Measurements from ENCODE around the gene IL2RG.

The IL2RG gene

DNA sequence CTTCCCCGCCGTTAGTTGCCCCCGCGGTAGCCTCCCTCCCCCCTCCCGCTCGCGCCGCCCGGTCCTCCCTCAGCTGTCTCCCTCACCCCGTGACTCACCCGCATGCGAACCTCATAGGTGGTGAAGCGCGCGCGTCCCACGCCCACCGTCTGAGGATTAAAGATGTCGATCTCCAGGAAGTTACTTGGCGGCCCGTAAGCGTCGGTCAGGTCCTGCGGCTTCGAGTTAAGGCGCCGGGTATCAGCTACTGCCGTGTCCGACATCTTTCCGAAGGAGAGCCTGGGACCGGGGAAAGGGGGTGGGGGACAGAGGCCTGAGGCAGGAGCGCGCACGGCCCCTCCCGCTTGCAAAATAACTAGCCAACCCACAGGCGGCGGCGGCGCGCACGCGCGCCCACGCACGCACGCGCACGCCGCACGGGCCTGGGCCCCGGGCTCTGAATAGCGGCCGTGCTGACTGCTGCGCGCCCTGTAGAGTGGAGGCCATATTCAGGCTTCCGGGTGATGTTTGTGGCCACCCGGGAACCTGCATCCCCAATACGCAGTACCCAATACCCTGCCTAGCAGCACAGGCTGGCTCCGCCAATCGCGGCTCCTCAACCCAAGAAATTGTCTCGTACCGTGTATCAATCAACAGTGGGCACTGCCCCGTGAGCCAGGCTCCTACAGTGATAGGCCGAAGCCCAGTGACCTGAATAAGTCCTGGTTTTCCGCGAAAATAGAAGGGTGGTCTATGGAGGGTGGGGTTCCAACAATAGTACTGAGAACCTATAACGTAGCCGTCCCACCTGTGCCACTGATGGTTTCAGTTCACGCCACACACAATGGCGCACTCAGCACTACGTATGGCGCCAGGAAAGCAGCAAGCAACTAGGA, 43.1 kb downstream of the IL2RG start, which contains the start of gene SNX12:
SNX12 (minus strand) TSS at position 291 of the 875 bp plus-strand sequence; CDS start at position 263, 28 bp downstream.
- DNase-seq, result peak; percentile 50

DNA sequence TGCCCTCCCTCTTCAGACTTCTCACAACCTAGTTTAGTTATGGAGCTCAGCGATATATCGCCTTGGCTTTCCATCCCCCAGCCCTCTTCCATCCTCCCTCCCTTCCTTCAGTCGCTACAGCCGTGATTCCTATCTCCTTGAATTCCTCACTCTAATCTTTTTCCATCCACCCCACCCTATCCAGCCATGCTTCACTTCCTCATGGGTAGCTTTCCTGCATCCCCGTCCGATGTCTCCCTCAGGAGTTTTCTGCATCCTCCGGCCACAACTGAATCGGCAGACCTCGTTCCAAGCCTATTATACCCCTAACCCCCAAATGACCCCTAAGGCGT, 43.7 kb downstream of the IL2RG start:
- no peak for DNase-seq

DNA sequence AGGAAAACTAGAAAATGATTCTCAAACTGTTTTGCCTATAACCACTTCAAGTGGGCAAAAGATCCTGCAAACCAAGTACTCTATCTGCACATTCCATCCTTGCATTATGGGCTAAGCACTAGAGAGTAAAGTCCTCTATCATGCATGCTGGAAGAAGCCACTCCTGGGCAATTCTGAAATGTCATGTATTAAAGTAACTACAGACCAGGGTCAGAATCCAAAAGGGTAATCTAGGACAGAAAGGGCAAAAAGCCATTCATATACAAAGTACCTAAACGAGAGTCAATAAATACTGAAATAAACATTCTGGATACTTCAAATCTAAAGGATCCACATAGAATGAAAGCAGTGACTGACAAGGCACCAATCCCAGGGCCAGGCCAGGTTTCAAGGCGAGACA, 44.3 kb downstream of the IL2RG start:
- no peak for DNase-seq

DNA sequence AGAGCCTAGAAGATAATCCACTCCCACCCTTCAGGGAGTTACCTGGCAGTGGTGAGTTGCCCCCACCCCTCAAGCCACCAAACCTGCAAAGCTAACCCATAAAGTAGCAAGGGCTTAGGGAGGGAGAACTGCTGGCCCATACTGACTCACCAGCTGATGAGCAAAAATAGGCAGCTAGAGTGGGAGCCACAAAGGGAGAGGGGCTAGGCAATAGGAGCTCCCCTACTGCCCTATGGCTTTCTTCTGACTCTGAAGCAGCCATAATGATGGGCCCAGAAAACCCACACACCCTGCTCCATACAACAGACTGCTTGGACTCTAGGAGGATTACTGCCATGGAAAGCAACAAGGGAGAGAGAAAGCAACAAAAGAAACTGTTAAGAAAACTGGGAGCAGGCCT, 51.2 kb downstream of the IL2RG start:
- DNase-seq, result no peak

DNA sequence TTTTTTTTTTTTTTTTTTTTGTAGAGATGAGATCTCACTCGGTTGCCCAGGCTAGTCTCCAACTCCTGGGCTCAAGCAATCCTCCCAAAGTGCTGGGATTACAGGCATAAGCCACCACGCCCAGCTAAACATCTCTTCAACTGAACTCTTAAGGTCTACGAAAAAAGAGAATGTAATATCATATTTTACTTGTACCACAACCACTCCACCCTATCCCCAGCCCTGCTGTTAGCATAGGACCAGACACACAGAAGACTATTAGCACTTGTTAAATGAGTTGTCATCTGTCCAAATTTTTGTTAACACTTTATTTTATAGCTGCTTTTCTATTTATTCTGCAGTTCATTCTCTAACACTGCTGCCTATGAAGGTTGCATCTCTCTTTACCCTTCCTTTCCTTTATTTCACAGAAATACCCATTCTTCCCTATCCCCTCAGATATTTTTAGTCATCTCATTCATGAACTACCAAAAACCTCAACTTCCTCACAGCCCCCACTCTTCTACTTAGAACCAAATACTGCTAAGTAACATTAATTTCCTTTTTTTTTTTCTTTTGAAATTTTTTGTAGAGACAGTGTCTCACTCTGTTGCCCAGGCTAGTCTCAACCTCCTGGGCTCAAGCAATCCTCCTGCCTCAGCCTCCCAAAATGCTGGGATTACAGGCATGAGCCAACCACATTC, 53.4 kb downstream of the IL2RG start:
- no peak for DNase-seq

Data from 8988T (cell line).